ENCODE results near the gene ZNF831. TPM values are rescaled to one million over a fixed set of nuclear protein-coding genes. Genes with fewer than 3 reads are reported as not detected.

Gene ZNF831
- total RNA-seq, 2 experiments from 2014 or later = 10.9 to 11.9 TPM

DNA sequence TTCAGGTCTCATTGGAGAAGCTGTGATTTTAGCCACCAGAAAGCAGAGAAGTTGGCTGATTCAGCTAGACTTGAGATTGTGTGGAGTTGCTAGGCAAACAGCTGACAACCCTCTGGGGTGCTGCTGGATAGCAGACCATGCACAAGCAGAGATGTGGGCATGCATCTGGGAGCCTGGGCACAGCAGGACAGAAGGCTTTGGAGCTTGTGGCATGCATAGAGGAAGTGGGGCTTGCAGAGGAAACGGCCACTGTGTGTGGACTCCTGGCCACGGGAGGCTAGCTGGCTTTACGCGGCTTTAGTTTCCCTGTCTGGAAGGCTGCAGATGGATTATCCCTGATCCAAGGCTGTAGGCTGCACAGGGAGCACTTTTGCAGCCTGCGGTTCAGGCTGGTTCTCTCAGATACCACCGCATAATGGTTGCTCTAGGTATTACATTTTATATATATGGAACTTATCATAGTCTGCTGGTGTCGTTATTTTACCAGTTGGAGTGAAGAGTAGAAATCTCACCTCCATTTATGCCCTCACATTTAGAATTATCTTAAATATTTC lies 10.4 kb downstream of the ZNF831 start:
- intact Hi-C loops (cut with micrococcal nuclease) = no loop called here
- Mint-ChIP-seq H3K4me3 (no peak overlapping the region), H3K27ac (no peak overlapping the region), H3K9me3 (peaks cover 4% of the 10 kb centered on the region), H3K27me3 (no peaks in the 10 kb centered on the region), H3K36me3 (ENCODE audit: low read depth) (peaks cover 74% of the 10 kb centered on the region), H3K4me1 (ENCODE audit: low read depth) (peaks cover 94% of the 10 kb centered on the region)
- POLR2A ChIA-PET = interaction anchor here (0.8 to 2.5 kb wide), 4 partner anchors 9 to 98 kb away, joined by 3 to 5 read pairs (median 3); no protein-coding TSS in a partner anchor
- TF ChIP-seq, protein P1, sequence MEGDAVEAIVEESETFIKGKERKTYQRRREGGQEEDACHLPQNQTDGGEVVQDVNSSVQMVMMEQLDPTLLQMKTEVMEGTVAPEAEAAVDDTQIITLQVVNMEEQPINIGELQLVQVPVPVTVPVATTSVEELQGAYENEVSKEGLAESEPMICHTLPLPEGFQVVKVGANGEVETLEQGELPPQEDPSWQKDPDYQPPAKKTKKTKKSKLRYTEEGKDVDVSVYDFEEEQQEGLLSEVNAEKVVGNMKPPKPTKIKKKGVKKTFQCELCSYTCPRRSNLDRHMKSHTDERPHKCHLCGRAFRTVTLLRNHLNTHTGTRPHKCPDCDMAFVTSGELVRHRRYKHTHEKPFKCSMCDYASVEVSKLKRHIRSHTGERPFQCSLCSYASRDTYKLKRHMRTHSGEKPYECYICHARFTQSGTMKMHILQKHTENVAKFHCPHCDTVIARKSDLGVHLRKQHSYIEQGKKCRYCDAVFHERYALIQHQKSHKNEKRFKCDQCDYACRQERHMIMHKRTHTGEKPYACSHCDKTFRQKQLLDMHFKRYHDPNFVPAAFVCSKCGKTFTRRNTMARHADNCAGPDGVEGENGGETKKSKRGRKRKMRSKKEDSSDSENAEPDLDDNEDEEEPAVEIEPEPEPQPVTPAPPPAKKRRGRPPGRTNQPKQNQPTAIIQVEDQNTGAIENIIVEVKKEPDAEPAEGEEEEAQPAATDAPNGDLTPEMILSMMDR (IDR thresholded peaks at IDR 0.05) = no peak
- no peak for ATAC-seq
- no peak for DNase-seq
- CTCF ChIA-PET = interaction anchor here (0.9 to 2.0 kb wide), 5 partner anchors 15 to 91 kb away, joined by 3 to 14 read pairs (median 4); no protein-coding TSS in a partner anchor

GRCh38 chr20:59175002-59175401 lies 11.4 kb downstream of the ZNF831 start:
- Mint-ChIP-seq H3K27me3 (no peaks in the 10 kb centered on the region), H3K27ac (peak overlapping the region; percentile 64), H3K4me3 (no peak overlapping the region), H3K4me1 (ENCODE audit: low read depth) (peaks cover 93% of the 10 kb centered on the region), H3K36me3 (ENCODE audit: low read depth) (peaks cover 74% of the 10 kb centered on the region), H3K9me3 (no peaks in the 10 kb centered on the region)
- POLR2A ChIA-PET = interaction anchor here (0.7 to 2.5 kb wide), 3 partner anchors 10 to 56 kb away, joined by 3 to 5 read pairs (median 5); no protein-coding TSS in a partner anchor
- no peak for ATAC-seq
- TF ChIP-seq, protein P1 (IDR thresholded peaks at IDR 0.05) = no peak
- CTCF ChIA-PET = interaction anchor here (0.7 to 2.1 kb wide), 6 partner anchors 11 to 87 kb away, joined by 3 to 9 read pairs (median 3); no protein-coding TSS in a partner anchor
- intact Hi-C loops (cut with micrococcal nuclease) = no loop called here
- DNase-seq = no peak

DNA sequence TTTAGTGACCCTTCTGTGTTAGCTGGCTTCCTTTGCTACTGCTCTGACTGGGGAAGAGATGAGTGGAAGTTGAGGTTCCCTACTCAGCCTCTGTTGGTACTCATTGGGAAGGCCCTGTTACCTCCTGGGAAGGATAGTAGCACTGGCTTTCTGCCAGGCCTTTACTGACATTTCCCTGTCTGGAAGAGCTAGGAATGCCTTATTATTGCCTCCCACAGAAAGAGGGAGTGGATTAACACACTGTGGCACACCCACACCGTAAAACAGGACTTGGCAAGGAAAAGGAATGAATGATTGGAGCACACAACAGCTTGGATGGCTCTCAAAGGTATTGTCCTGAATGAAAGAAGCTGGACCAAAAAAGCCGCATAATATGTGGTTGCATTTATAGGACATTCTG lies 12.2 kb downstream of the ZNF831 start:
- Mint-ChIP-seq H3K27me3 (no peaks in the 10 kb centered on the region), H3K27ac (peak overlapping the region; percentile 64), H3K36me3 (ENCODE audit: low read depth) (peaks cover 71% of the 10 kb centered on the region), H3K4me3 (no peak overlapping the region), H3K4me1 (ENCODE audit: low read depth) (peaks cover 86% of the 10 kb centered on the region), H3K9me3 (peaks cover under 1% of the 10 kb centered on the region)
- TF ChIP-seq, protein P1 (IDR thresholded peaks at IDR 0.05) = no peak
- intact Hi-C loops (cut with micrococcal nuclease) = no loop called here
- DNase-seq = no peak
- CTCF ChIA-PET = interaction anchor here (1.0 to 3.5 kb wide), 4 partner anchors 17 to 88 kb away, joined by 3 to 27 read pairs (median 6); no protein-coding TSS in a partner anchor
- no peak for ATAC-seq
- POLR2A ChIA-PET = interaction anchor here (1.4 to 3.5 kb wide), 2 partner anchors 11 to 25 kb away, joined by 5 to 26 read pairs; partner anchors contain the start of gene ZNF831

DNA sequence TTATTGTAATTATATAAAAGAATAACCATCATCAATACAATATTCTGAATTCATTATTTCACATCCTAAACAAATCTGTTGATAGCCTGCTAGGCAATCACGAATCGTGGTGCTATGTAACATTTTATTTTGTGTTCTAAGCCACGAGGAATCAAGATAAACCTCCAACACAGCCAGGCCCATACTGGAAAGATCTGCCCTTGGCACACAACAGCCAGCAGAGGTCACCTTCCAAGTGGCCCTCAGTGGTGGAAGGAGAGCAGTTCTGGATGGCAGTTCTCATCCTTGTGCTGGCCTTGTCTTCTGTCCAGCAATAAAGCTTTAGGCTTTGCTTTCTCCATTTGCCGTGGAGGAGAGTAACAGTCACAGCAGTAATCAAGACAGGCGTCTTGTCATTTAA lies 13.2 kb downstream of the ZNF831 start:
- H3K4me3 Mint-ChIP-seq = no peak overlapping the region
- no peaks in the 10 kb centered on the region for H3K27me3 Mint-ChIP-seq
- H3K27ac Mint-ChIP-seq = peak overlapping the region; percentile 95
- DNase-seq = no peak
- intact Hi-C loops (cut with micrococcal nuclease) = no loop called here
- H3K4me1 Mint-ChIP-seq (ENCODE audit: low read depth) = peaks cover 85% of the 10 kb centered on the region
- ChIA-PET POLR2A (interaction anchor here (0.8 to 3.5 kb wide), 5 partner anchors 10 to 135 kb away, joined by 3 to 26 read pairs (median 3); partner anchors contain the start of gene ZNF831), CTCF (interaction anchor here (1.1 to 3.5 kb wide), 5 partner anchors 9 to 31 kb away, joined by 3 to 27 read pairs (median 5); no protein-coding TSS in a partner anchor)
- TF ChIP-seq, protein P1 (IDR thresholded peaks at IDR 0.05) = no peak
- peaks cover 77% of the 10 kb centered on the region for H3K36me3 Mint-ChIP-seq (ENCODE audit: low read depth)
- peaks cover 10% of the 10 kb centered on the region for H3K9me3 Mint-ChIP-seq
- ATAC-seq = no peak
